Suprapubic skin (tissue), 4 donors: ENCODE data around the gene MEAK7. TPM values are rescaled to one million over a fixed set of nuclear protein-coding genes. Genes with fewer than 3 reads are reported as not detected.

Source experiments
- DNase-seq, 2 donors: peaks; one replicate each; pipeline ENCODE4 v3.0.0-alpha.2; 2019; ENCODE audit warnings: low spot score in 2 of 2
- H3K27ac ChIP-seq: fragments of 200-600 bp; sonication (generic); one replicate; pipeline ENCODE4 v1.5.1; 2019
- H3K27me3 ChIP-seq: fragments of 200-600 bp; sonication (generic); one replicate; pipeline ENCODE4 v1.5.1; 2019
- H3K36me3 ChIP-seq: fragments of 200-600 bp; sonication (generic); one replicate; pipeline ENCODE4 v1.5.1; 2019
- H3K4me1 ChIP-seq: fragments of 200-600 bp; sonication (generic); one replicate; pipeline ENCODE4 v1.5.1; 2019
- H3K4me3 ChIP-seq: fragments of 200-600 bp; sonication (generic); one replicate; pipeline ENCODE4 v1.5.1; 2019; ENCODE audit warnings: mild to moderate bottlenecking
- H3K9me3 ChIP-seq: fragments of 200-600 bp; sonication (generic); one replicate; pipeline ENCODE4 v1.5.1; 2019
- CTCF ChIP-seq, 2 donors: fragments of 200-600 bp in 1 of 2; fragments of 450-650 bp in 1 of 2; sonication (generic) in 1 of 2; IDR thresholded peaks; one replicate each; pipeline ENCODE4 v1.5.1; 2016 to 2019; ENCODE audit warnings: antibody characterized with exemption in 2 of 2, mild to moderate bottlenecking in 1 of 2, moderate library complexity in 1 of 2
- EP300 ChIP-seq: sonication (generic); formaldehyde crosslinking; IDR thresholded peaks from one replicate; pipeline ENCODE4 v1.6.1; 2017; ENCODE audit warnings: antibody characterized with exemption
- POLR2A ChIP-seq, 2 donors: fragments of 450-650 bp; IDR thresholded peaks; one replicate each; pipeline ENCODE4 v1.6.1; 2017; ENCODE audit warnings: antibody characterized with exemption in 2 of 2, mild to moderate bottlenecking in 2 of 2, moderate library complexity in 2 of 2
- POLR2AphosphoS5 ChIP-seq, 3 donors: sonication (generic); formaldehyde crosslinking; IDR thresholded peaks; one replicate each; pipeline ENCODE4 v1.6.1; 2017; ENCODE audit warnings: antibody characterized with exemption in 3 of 3
- WGBS: methylation state at CpG from one replicate; pipeline ENCODE4 v1.1.5; 2018; 5-methylcytosine and 5-hydroxymethylcytosine counted together
- total RNA-seq, 4 donors: library from RNA; depleted of rRNA; stranded (reverse); fragments of >200 nt; gene quantifications; one replicate each; pipeline ENCODE4 v1.1.0, GENCODE V29; 2016

MEAK7 gene
- total RNA-seq, 4 donors from 2014 or later, result 9.2 to 17.9 (median 13.6) TPM

- TF ChIP-seq CTCF (IDR thresholded peaks at IDR 0.05), result no peak
- no peak for TF ChIP-seq POLR2A (IDR thresholded peaks at IDR 0.05)
- TF ChIP-seq EP300, result no peak
- TF ChIP-seq POLR2AphosphoS5 (IDR thresholded peaks at IDR 0.05), result peak in 2 of 3 donors; percentile 8 to 36
- H3K36me3 ChIP-seq, result no peaks in the 10 kb centered on the region
- H3K27me3 ChIP-seq, result no peaks in the 10 kb centered on the region
- WGBS, result 11% methylated on average over 10 of the region's 10 CpGs
- H3K27ac ChIP-seq, result peak overlapping the region; percentile 59
- H3K4me1 ChIP-seq, result peaks cover 33% of the 10 kb centered on the region
- DNase-seq, result no peak
- no peak overlapping the region for H3K4me3 ChIP-seq
- no peaks in the 10 kb centered on the region for H3K9me3 ChIP-seq
These were observed 27.8 kb upstream of the MEAK7 start for GRCh38 chr16:84532291-84532724.

- WGBS, result 33% methylated on average over 9 of the region's 9 CpGs
- DNase-seq, result no peak
- H3K4me3 ChIP-seq, result no peak overlapping the region
These were observed 27.2 kb upstream of the MEAK7 start for GRCh38 chr16:84531671-84532111.

GRCh38 chr16:84530590-84530989 is 26.1 kb upstream of the MEAK7 start:
- no peaks in the 10 kb centered on the region for H3K36me3 ChIP-seq
- no peak overlapping the region for H3K4me3 ChIP-seq
- no peaks in the 10 kb centered on the region for H3K27me3 ChIP-seq
- 87% methylated on average over 5 of the region's 5 CpGs for WGBS
- peaks cover 40% of the 10 kb centered on the region for H3K4me1 ChIP-seq
- no peaks in the 10 kb centered on the region for H3K9me3 ChIP-seq
- no peak for DNase-seq
- no peak overlapping the region for H3K27ac ChIP-seq
- TF ChIP-seq CTCF (IDR thresholded peaks at IDR 0.05) (no peak), POLR2A (IDR thresholded peaks at IDR 0.05) (no peak), EP300 (no peak), POLR2AphosphoS5 (IDR thresholded peaks at IDR 0.05) (no peak)

More at GRCh38 chr16:84531671-84532111, 27.2 kb upstream of the MEAK7 start:
- Histone ChIP-seq H3K4me1 (peaks cover 39% of the 10 kb centered on the region), H3K36me3 (no peaks in the 10 kb centered on the region), H3K9me3 (no peaks in the 10 kb centered on the region), H3K27me3 (no peaks in the 10 kb centered on the region), H3K27ac (no peak overlapping the region)
- TF ChIP-seq EP300 (no peak), POLR2A (IDR thresholded peaks at IDR 0.05) (no peak), CTCF (IDR thresholded peaks at IDR 0.05) (no peak), POLR2AphosphoS5 (IDR thresholded peaks at IDR 0.05) (no peak)

GRCh38 chr16:84529607-84530006 is 25.1 kb upstream of the MEAK7 start:
- H3K9me3 ChIP-seq, result no peaks in the 10 kb centered on the region
- no peak overlapping the region for H3K4me3 ChIP-seq
- H3K4me1 ChIP-seq, result peaks cover 40% of the 10 kb centered on the region
- no peak overlapping the region for H3K27ac ChIP-seq
- no peak for DNase-seq
- H3K27me3 ChIP-seq, result no peaks in the 10 kb centered on the region
- H3K36me3 ChIP-seq, result no peaks in the 10 kb centered on the region
- WGBS, result 85% methylated on average over 3 of the region's 3 CpGs
- no peak for TF ChIP-seq POLR2A (IDR thresholded peaks at IDR 0.05)
- TF ChIP-seq EP300, result no peak

GRCh38 chr16:84528322-84528721 is 23.9 kb upstream of the MEAK7 start:
- Histone ChIP-seq H3K4me3 (no peak overlapping the region), H3K27ac (no peak overlapping the region), H3K36me3 (no peaks in the 10 kb centered on the region), H3K27me3 (no peaks in the 10 kb centered on the region), H3K9me3 (no peaks in the 10 kb centered on the region), H3K4me1 (peaks cover 39% of the 10 kb centered on the region)
- TF ChIP-seq POLR2A (IDR thresholded peaks at IDR 0.05), result no peak
- no peak for TF ChIP-seq CTCF (IDR thresholded peaks at IDR 0.05)
- no peak for TF ChIP-seq POLR2AphosphoS5 (IDR thresholded peaks at IDR 0.05)
- TF ChIP-seq EP300, result no peak
- no peak for DNase-seq
- 84% methylated on average over 6 of the region's 6 CpGs for WGBS
